Common myeloid progenitor, CD34-positive (primary cell): ENCODE data around the gene TEX261.

Source experiments
- CTCF ChIA-PET: fragments of 350-600 bp; sonication (Branson Sonifier 250); formaldehyde crosslinking; loops from one replicate; lab custom pipeline; 2021; ENCODE audit warnings: antibody characterized with exemption; lab: Charles Lee
- POLR2A ChIA-PET: fragments of 350-600 bp; sonication (Branson Sonifier 250); formaldehyde crosslinking; loops from one replicate; lab custom pipeline; 2021; ENCODE audit warnings: antibody characterized with exemption; lab: Charles Lee
- DNase-seq, 3 donors: peaks; one replicate each; pipeline versions ENCODE4 v3.0.0 to v3.0.0-alpha.2; 2013
- H3K27ac ChIP-seq, 2 experiments: 1 replicate in 1 of 2; 2 replicates in 1 of 2; pipeline ENCODE4 v1.7.0; 2013; ENCODE audit warnings: inconsistent platforms in 2 of 2, low read length in 2 of 2, mild to moderate bottlenecking in 2 of 2, low read depth in 1 of 2, moderate library complexity in 1 of 2; ENCODE audit not compliant: severe bottlenecking in 2 of 2, insufficient read depth in 1 of 2, poor library complexity in 1 of 2
- H3K27me3 ChIP-seq, 5 experiments: replicated peaks in 2 of 5; 1 replicate in 3 of 5; 2 replicates in 2 of 5; pipeline versions ENCODE4 v1.6.1 to v1.7.0; 2013; ENCODE audit warnings: low read length in 4 of 5, mild to moderate bottlenecking in 2 of 5, moderate library complexity in 2 of 5, inconsistent platforms in 1 of 5; ENCODE audit not compliant: insufficient read depth in 5 of 5, control insufficient read depth in 4 of 5
- H3K36me3 ChIP-seq, 4 experiments: 1 replicate in 2 of 4; 2 replicates in 2 of 4; pipeline versions ENCODE4 v1.6.1 to v1.7.0; 2013; ENCODE audit warnings: low read length in 3 of 4, control low read depth in 1 of 4, mild to moderate bottlenecking in 1 of 4; ENCODE audit not compliant: control insufficient read depth in 4 of 4, insufficient read depth in 4 of 4
- H3K4me1 ChIP-seq, 4 experiments: 1 replicate in 3 of 4; 2 replicates in 1 of 4; pipeline versions ENCODE4 v1.6.1 to v1.7.1; 2013; ENCODE audit warnings: low read length in 3 of 4, mild to moderate bottlenecking in 3 of 4, control low read depth in 1 of 4, inconsistent platforms in 1 of 4, moderate library complexity in 1 of 4; ENCODE audit not compliant: control insufficient read depth in 4 of 4, insufficient read depth in 4 of 4; ENCODE audit errors: control extremely low read depth in 1 of 4
- H3K4me3 ChIP-seq, 7 experiments: 1 replicate in 4 of 7; 2 replicates in 3 of 7; pipeline versions ENCODE4 v1.5.1 to v1.7.0; 2013; ENCODE audit warnings: mild to moderate bottlenecking in 7 of 7, low read length in 6 of 7, moderate library complexity in 6 of 7, inconsistent platforms in 2 of 7, low read depth in 2 of 7, control low read depth in 1 of 7; ENCODE audit not compliant: insufficient read depth in 4 of 7, control insufficient read depth in 1 of 7; ENCODE audit errors: extremely low read depth in 1 of 7
- H3K9me3 ChIP-seq, 5 experiments: 1 replicate in 4 of 5; 2 replicates in 1 of 5; pipeline versions ENCODE4 v1.6.1 to v1.7.1; 2013; ENCODE audit warnings: low read length in 4 of 5, mild to moderate bottlenecking in 2 of 5, inconsistent platforms in 1 of 5, low read depth in 1 of 5, moderate library complexity in 1 of 5; ENCODE audit not compliant: control insufficient read depth in 4 of 5, insufficient read depth in 2 of 5; ENCODE audit errors: control extremely low read depth in 1 of 5
- WGBS: methylation state at CpG from one replicate; pipeline ENCODE4 v1.1.5; 2013; ENCODE audit not compliant: insufficient coverage; 5-methylcytosine and 5-hydroxymethylcytosine counted together

TEX261 gene

DNA sequence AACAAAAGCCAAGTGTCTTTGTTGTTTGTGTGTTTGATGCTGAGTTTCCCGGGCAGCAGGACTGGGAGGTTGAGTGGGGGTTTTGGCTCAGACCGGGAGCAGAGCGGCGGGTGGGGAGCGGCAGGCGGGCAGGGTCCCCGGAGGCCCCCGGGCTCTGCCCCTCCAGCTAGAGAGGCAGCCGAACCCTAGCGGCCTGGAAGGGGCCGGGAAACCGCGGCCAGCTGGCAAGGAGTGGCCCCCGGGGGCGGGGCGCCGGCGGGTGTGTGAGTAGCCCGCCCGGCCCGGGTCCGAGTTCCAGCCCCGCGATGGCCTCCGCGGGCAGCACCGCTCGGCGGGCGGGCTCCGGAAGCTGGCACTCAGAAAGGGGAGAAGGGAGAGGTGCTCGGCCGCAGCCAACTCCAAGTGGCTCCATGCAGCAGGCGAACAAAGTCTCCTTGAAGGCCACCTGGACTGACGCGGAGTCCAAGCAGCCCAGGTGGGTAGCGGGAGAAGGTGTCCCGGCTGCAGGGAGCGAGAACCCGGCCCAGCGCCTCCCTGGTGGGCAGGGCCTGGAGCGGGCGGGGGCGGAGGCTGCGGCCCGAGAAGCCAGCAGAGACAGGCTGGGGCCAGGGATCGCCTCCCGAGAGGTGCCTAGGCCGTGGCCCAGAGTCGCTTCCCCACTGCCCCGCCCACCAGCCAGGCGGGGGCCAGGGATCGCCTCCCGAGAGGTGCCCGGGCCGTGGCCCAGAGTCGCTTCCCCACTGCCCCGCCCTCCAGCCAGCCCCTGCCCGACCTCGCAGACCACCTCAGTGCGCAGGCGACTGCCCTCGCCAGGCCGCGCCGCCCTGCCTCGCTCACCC, 16.1 kb downstream of the TEX261 start, which contains the start of gene ANKRD53:
Gene ANKRD53, plus strand, starts transcription at position 290 of the 839 bp plus-strand sequence. Its CDS starts 16 bp downstream, at position 306.
- POLR2A ChIA-PET = no interaction called here
- WGBS = 4% methylated on average over 63 of the region's 67 CpGs
- CTCF ChIA-PET = interaction anchor here (1.3 to 14.6 kb wide), 4 partner anchors 14 to 89 kb away, joined by 3 to 181 read pairs (median 4); partner anchors contain the start of gene NAGK
- Histone ChIP-seq H3K4me3 (peak within 1 kb of the TSS; percentile 54 to 77 (median 68)), H3K27me3 (peaks cover 0 to 15% (median 4%) of the 10 kb centered on the region in 5 experiments), H3K36me3 (no peaks in the 10 kb centered on the region), H3K4me1 (peaks cover 5 to 21% (median 15%) of the 10 kb centered on the region in 4 experiments), H3K9me3 (no peaks in the 10 kb centered on the region), H3K27ac (peak within 1 kb of the TSS in 1 of 2 experiments; percentile 68)
- DNase-seq = peak in 1 of 3 donors; percentile 39

DNA sequence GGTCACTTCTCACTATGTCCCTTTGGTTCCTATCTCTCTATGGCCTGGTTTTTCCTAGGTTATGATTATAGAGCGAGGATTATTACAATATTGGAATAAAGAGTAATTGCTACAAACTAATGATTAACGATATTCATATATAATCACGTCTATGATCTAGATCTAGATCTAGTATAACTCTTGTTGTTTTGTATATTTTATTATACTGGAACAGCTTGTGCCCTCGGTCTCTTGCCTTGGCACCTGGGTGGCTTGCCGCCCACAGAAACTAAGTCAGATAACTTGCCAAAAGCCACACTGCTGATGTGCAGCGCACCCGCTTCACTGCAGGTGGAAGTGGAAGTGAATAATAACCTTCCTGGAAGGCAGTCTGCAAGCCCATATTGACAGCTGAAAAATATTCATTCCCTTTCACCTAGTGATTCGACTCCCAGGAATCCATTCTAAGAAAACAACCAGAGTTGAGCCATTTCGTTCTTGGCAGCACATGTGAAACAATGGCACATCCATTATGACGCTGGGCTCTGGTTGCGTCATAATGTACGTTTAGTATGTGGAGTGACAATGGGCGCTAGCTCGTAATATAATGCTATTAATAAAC, 17.0 kb downstream of the TEX261 start:
- Histone ChIP-seq H3K4me1 (peaks cover 5 to 21% (median 15%) of the 10 kb centered on the region in 4 experiments), H3K4me3 (peak overlapping the region in 6 of 7 experiments; percentile 64 to 77 (median 70)), H3K27me3 (peaks cover 0 to 15% (median 4%) of the 10 kb centered on the region in 5 experiments), H3K9me3 (no peaks in the 10 kb centered on the region), H3K27ac (peak overlapping the region in 1 of 2 experiments; percentile 68), H3K36me3 (no peaks in the 10 kb centered on the region)
- ChIA-PET CTCF (interaction anchor here (1.4 to 14.6 kb wide), 3 partner anchors 14 to 18 kb away, joined by 3 to 181 read pairs (median 3); no protein-coding TSS in a partner anchor), POLR2A (no interaction called here)
- WGBS = 23% methylated on average over 3 of the region's 14 CpGs
- DNase-seq = peak in 2 of 3 donors; percentile 54 to 64

DNA sequence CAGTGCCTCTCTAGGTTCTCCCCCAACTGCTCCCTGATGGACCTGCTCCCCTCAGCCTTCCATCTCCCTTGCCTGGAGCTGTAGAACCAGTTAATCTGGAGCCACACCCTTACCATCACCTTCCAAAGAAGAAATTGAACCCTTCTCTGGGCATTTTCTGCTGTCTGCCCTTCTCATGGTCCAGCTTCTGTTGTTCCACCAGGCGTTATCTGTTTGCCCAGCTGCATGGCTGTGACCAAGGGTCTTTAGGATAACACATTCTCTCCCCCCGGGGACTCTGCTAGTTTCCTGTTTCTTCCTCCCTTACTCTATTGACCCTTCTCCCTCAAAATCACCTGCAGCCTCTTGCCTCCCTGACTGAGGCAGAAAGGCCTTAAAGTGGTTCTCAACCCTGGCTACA, 19.4 kb downstream of the TEX261 start:
- Histone ChIP-seq H3K27ac (no peak overlapping the region), H3K9me3 (no peaks in the 10 kb centered on the region), H3K36me3 (no peaks in the 10 kb centered on the region), H3K27me3 (peaks cover 0 to 15% (median 7%) of the 10 kb centered on the region in 5 experiments), H3K4me1 (peaks cover 5 to 21% (median 15%) of the 10 kb centered on the region in 4 experiments), H3K4me3 (no peak overlapping the region)
- DNase-seq = no peak
- ChIA-PET CTCF (interaction anchor here (0.9 to 14.6 kb wide), 3 partner anchors 9 to 18 kb away, joined by 4 to 181 read pairs (median 21); no protein-coding TSS in a partner anchor), POLR2A (no interaction called here)
- 100% methylated on average over 2 of the region's 2 CpGs for WGBS

DNA sequence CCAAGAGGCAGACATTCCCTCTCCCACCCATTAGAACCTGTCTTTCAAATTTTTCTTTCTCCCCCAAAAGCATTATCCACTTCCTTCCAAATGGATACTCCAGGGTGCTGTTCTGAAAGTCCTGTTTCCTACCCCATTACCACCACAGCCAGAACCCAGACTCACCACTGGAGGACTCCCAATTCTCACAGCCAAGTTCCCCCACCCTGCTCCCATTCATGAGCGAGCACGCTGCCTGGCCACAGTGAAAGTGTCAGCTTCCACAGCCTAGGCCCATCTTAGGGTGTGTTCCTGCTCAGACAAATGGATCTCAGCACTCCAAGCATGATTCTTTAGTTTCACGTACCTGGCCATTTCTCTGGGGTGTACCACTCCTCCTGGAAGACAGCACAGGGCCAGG, 20.1 kb downstream of the TEX261 start:
- Histone ChIP-seq H3K4me3 (no peak overlapping the region), H3K27ac (no peak overlapping the region), H3K27me3 (peaks cover 0 to 15% (median 7%) of the 10 kb centered on the region in 5 experiments), H3K9me3 (no peaks in the 10 kb centered on the region), H3K36me3 (no peaks in the 10 kb centered on the region), H3K4me1 (peaks cover 5 to 21% (median 15%) of the 10 kb centered on the region in 4 experiments)
- no peak for DNase-seq
- 86% methylated on average over 1 of the region's 3 CpGs for WGBS
- CTCF ChIA-PET = interaction anchor here (0.6 to 14.6 kb wide), 5 partner anchors 9 to 331 kb away, joined by 3 to 181 read pairs (median 4); no protein-coding TSS in a partner anchor
- POLR2A ChIA-PET = no interaction called here

DNA sequence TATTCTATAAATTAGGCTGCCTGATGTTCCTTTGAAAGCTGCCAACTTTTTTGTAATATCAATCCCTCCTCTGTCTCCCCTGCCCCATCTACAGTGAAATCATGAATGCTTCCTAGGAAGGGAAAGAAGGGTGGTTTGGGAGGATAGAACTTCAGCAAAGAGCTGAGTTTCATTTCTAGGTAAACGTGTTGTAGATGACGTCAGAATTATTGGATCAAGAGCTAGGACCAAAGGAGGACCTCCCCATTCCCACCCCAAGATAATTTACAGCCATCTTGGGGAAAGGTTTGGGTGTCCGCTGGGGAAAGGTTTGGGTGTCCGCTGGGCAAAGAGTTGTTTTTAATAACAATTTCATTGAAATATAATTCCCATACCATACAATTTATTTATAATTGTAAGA, 27.5 kb downstream of the TEX261 start:
- POLR2A ChIA-PET = no interaction called here
- H3K4me1 ChIP-seq = peaks cover 0 to 9% (median 8%) of the 10 kb centered on the region in 4 experiments
- no peak overlapping the region for H3K27ac ChIP-seq
- WGBS = no CpG with 5 or more reads among the region's 4 CpGs
- peaks cover 3 to 43% (median 21%) of the 10 kb centered on the region in 5 experiments for H3K27me3 ChIP-seq
- CTCF ChIA-PET = interaction anchor here (1.1 to 8.6 kb wide), 5 partner anchors 12 to 42 kb away, joined by 3 to 181 read pairs (median 4); partner anchors contain the start of gene ANKRD53
- no peaks in the 10 kb centered on the region for H3K9me3 ChIP-seq
- no peak overlapping the region for H3K4me3 ChIP-seq
- no peaks in the 10 kb centered on the region for H3K36me3 ChIP-seq
- no peak for DNase-seq

DNA sequence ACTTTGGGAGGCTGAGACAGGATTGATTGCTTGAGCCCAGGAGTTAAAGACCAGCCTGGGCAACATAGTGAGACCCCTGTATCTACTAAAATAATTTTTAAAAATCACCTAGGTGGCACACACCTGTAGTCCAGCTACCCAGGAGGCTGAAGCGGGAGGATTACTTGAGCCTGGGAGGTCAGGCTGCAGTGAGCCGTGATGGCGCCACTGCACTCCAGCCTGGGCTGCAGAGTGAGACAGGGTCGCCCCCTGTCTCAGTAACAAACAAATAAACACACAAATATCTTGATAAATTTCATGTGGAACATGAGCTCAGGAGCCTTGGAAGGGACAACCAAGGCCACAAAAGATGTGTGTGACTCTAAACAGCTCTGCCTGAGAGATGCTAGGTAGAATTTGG, 28.0 kb downstream of the TEX261 start:
- H3K9me3 ChIP-seq = no peaks in the 10 kb centered on the region
- no peak overlapping the region for H3K4me3 ChIP-seq
- ChIA-PET CTCF (interaction anchor here (1.1 to 8.6 kb wide), 5 partner anchors 13 to 42 kb away, joined by 3 to 181 read pairs (median 4); partner anchors contain the start of gene ANKRD53), POLR2A (no interaction called here)
- DNase-seq = no peak
- H3K4me1 ChIP-seq = peaks cover 0 to 9% (median 8%) of the 10 kb centered on the region in 4 experiments
- peaks cover 3 to 45% (median 19%) of the 10 kb centered on the region in 5 experiments for H3K27me3 ChIP-seq
- no peaks in the 10 kb centered on the region for H3K36me3 ChIP-seq
- 93% methylated on average over 3 of the region's 4 CpGs for WGBS
- no peak overlapping the region for H3K27ac ChIP-seq
